ENCODE data around the gene EPHA1.

Gene EPHA1

GRCh38 chr7:143448429-143448828 is 39.8 kb upstream of the EPHA1 start:
- Histone ChIP-seq H3K27ac (ENCODE audit: low read depth, low read length, severe bottlenecking) (no peak overlapping the region), H3K9me3 (ENCODE audit: control insufficient read depth, low read length) (no peaks in the 10 kb centered on the region), H3K36me3 (ENCODE audit: control insufficient read depth, insufficient read depth, low read length) (no peaks in the 10 kb centered on the region), H3K4me1 (ENCODE audit: control insufficient read depth, insufficient read depth, low read length, poor library complexity, severe bottlenecking) (peaks cover 6% of the 10 kb centered on the region), H3K4me3 (ENCODE audit: extremely low read depth, insufficient read depth, low read length, poor library complexity, severe bottlenecking) (no peak overlapping the region)
- 85 to 100% methylated on average over 2 to 3 of the region's 5 CpGs for WGBS, 2 experiments (ENCODE audit: insufficient coverage in 2 of 2)

- H3K4me3 ChIP-seq (ENCODE audit: extremely low read depth, insufficient read depth, low read length, poor library complexity, severe bottlenecking) = no peak overlapping the region
- no peaks in the 10 kb centered on the region for H3K36me3 ChIP-seq (ENCODE audit: control insufficient read depth, insufficient read depth, low read length)
- peak overlapping the region; percentile 71 for H3K27ac ChIP-seq (ENCODE audit: low read depth, low read length, severe bottlenecking)
- WGBS, 2 experiments (ENCODE audit: insufficient coverage in 2 of 2) = 60 to 80% methylated on average over 1 of the region's 3 CpGs
- peaks cover 6% of the 10 kb centered on the region for H3K4me1 ChIP-seq (ENCODE audit: control insufficient read depth, insufficient read depth, low read length, poor library complexity, severe bottlenecking)
- no peaks in the 10 kb centered on the region for H3K9me3 ChIP-seq (ENCODE audit: control insufficient read depth, low read length)
These were observed 38.8 kb upstream of the EPHA1 start for GRCh38 chr7:143447466-143447865.

GRCh38 chr7:143444785-143445184 is 36.1 kb upstream of the EPHA1 start:
- no peak overlapping the region for H3K4me3 ChIP-seq (ENCODE audit: extremely low read depth, insufficient read depth, low read length, poor library complexity, severe bottlenecking)
- H3K4me1 ChIP-seq (ENCODE audit: control insufficient read depth, insufficient read depth, low read length, poor library complexity, severe bottlenecking) = peaks cover 6% of the 10 kb centered on the region
- 100% methylated on average over 1 of the region's 1 CpG; no CpG with 5 or more reads in 1 of the 2 experiments for WGBS, 2 experiments (ENCODE audit: insufficient coverage in 2 of 2)
- no peaks in the 10 kb centered on the region for H3K36me3 ChIP-seq (ENCODE audit: control insufficient read depth, insufficient read depth, low read length)
- no peaks in the 10 kb centered on the region for H3K9me3 ChIP-seq (ENCODE audit: control insufficient read depth, low read length)
- peak overlapping the region; percentile 70 for H3K27ac ChIP-seq (ENCODE audit: low read depth, low read length, severe bottlenecking)

GRCh38 chr7:143444063-143444782 is 35.6 kb upstream of the EPHA1 start:
- H3K27ac ChIP-seq (ENCODE audit: low read depth, low read length, severe bottlenecking) = no peak overlapping the region
- H3K4me1 ChIP-seq (ENCODE audit: control insufficient read depth, insufficient read depth, low read length, poor library complexity, severe bottlenecking) = peaks cover 6% of the 10 kb centered on the region
- H3K36me3 ChIP-seq (ENCODE audit: control insufficient read depth, insufficient read depth, low read length) = no peaks in the 10 kb centered on the region
- H3K9me3 ChIP-seq (ENCODE audit: control insufficient read depth, low read length) = no peaks in the 10 kb centered on the region
- WGBS, 2 experiments (ENCODE audit: insufficient coverage in 2 of 2) = 86 to 89% methylated on average over 4 of the region's 6 CpGs
- no peak overlapping the region for H3K4me3 ChIP-seq (ENCODE audit: extremely low read depth, insufficient read depth, low read length, poor library complexity, severe bottlenecking)

- Histone ChIP-seq H3K9me3 (ENCODE audit: control insufficient read depth, low read length) (no peaks in the 10 kb centered on the region), H3K36me3 (ENCODE audit: control insufficient read depth, insufficient read depth, low read length) (no peaks in the 10 kb centered on the region), H3K4me3 (ENCODE audit: extremely low read depth, insufficient read depth, low read length, poor library complexity, severe bottlenecking) (no peak within 1 kb of the TSS), H3K27ac (ENCODE audit: low read depth, low read length, severe bottlenecking) (no peak within 1 kb of the TSS), H3K4me1 (ENCODE audit: control insufficient read depth, insufficient read depth, low read length, poor library complexity, severe bottlenecking) (peaks cover 6% of the 10 kb centered on the region)
- 81 to 84% methylated on average over 3 to 4 of the region's 4 CpGs for WGBS, 2 experiments (ENCODE audit: insufficient coverage in 2 of 2)
These were observed 34.5 kb upstream of the EPHA1 start, which contains the start of gene TAS2R60 for GRCh38 chr7:143443153-143443552. TAS2R60 (plus strand) TSS chr7:143443453; CDS start chr7:143443453, 0 bp downstream.

- H3K4me3 ChIP-seq (ENCODE audit: extremely low read depth, insufficient read depth, low read length, poor library complexity, severe bottlenecking) = no peak overlapping the region
- no peak overlapping the region for H3K27ac ChIP-seq (ENCODE audit: low read depth, low read length, severe bottlenecking)
- H3K36me3 ChIP-seq (ENCODE audit: control insufficient read depth, insufficient read depth, low read length) = no peaks in the 10 kb centered on the region
- whole genome bisulfite sequencing, 2 experiments (ENCODE audit: insufficient coverage in 2 of 2) = 100% methylated on average over 1 of the region's 2 CpGs
- H3K4me1 ChIP-seq (ENCODE audit: control insufficient read depth, insufficient read depth, low read length, poor library complexity, severe bottlenecking) = no peaks in the 10 kb centered on the region
- H3K9me3 ChIP-seq (ENCODE audit: control insufficient read depth, low read length) = no peaks in the 10 kb centered on the region
These were observed 31.2 kb upstream of the EPHA1 start for GRCh38 chr7:143439866-143440265.

- Histone ChIP-seq H3K36me3 (ENCODE audit: control insufficient read depth, insufficient read depth, low read length) (no peaks in the 10 kb centered on the region), H3K27ac (ENCODE audit: low read depth, low read length, severe bottlenecking) (no peak overlapping the region), H3K4me3 (ENCODE audit: extremely low read depth, insufficient read depth, low read length, poor library complexity, severe bottlenecking) (no peak overlapping the region), H3K9me3 (ENCODE audit: control insufficient read depth, low read length) (no peaks in the 10 kb centered on the region), H3K4me1 (ENCODE audit: control insufficient read depth, insufficient read depth, low read length, poor library complexity, severe bottlenecking) (no peaks in the 10 kb centered on the region)
- 85 to 93% methylated on average over 3 to 4 of the region's 4 CpGs for WGBS, 2 experiments (ENCODE audit: insufficient coverage in 2 of 2)
These were observed 28.9 kb upstream of the EPHA1 start for GRCh38 chr7:143437578-143437977.

- 80 to 100% methylated on average over 1 to 3 of the region's 3 CpGs for WGBS, 2 experiments (ENCODE audit: insufficient coverage in 2 of 2)
- Histone ChIP-seq H3K4me3 (ENCODE audit: extremely low read depth, insufficient read depth, low read length, poor library complexity, severe bottlenecking) (no peak overlapping the region), H3K9me3 (ENCODE audit: control insufficient read depth, low read length) (no peaks in the 10 kb centered on the region), H3K36me3 (ENCODE audit: control insufficient read depth, insufficient read depth, low read length) (no peaks in the 10 kb centered on the region), H3K4me1 (ENCODE audit: control insufficient read depth, insufficient read depth, low read length, poor library complexity, severe bottlenecking) (no peaks in the 10 kb centered on the region), H3K27ac (ENCODE audit: low read depth, low read length, severe bottlenecking) (no peak overlapping the region)
These were observed 27.8 kb upstream of the EPHA1 start for GRCh38 chr7:143436325-143436946.

GRCh38 chr7:143435266-143435665 is 26.6 kb upstream of the EPHA1 start:
- no peaks in the 10 kb centered on the region for H3K9me3 ChIP-seq (ENCODE audit: control insufficient read depth, low read length)
- H3K4me1 ChIP-seq (ENCODE audit: control insufficient read depth, insufficient read depth, low read length, poor library complexity, severe bottlenecking) = no peaks in the 10 kb centered on the region
- H3K36me3 ChIP-seq (ENCODE audit: control insufficient read depth, insufficient read depth, low read length) = no peaks in the 10 kb centered on the region
- 100% methylated on average over 1 of the region's 2 CpGs; no CpG with 5 or more reads in 1 of the 2 experiments for WGBS, 2 experiments (ENCODE audit: insufficient coverage in 2 of 2)
- no peak overlapping the region for H3K4me3 ChIP-seq (ENCODE audit: extremely low read depth, insufficient read depth, low read length, poor library complexity, severe bottlenecking)
- H3K27ac ChIP-seq (ENCODE audit: low read depth, low read length, severe bottlenecking) = no peak overlapping the region

- Histone ChIP-seq H3K4me1 (ENCODE audit: control insufficient read depth, insufficient read depth, low read length, poor library complexity, severe bottlenecking) (no peaks in the 10 kb centered on the region), H3K4me3 (ENCODE audit: extremely low read depth, insufficient read depth, low read length, poor library complexity, severe bottlenecking) (no peak overlapping the region), H3K27ac (ENCODE audit: low read depth, low read length, severe bottlenecking) (no peak overlapping the region), H3K36me3 (ENCODE audit: control insufficient read depth, insufficient read depth, low read length) (no peaks in the 10 kb centered on the region), H3K9me3 (ENCODE audit: control insufficient read depth, low read length) (no peaks in the 10 kb centered on the region)
- 94 to 98% methylated on average over 9 of the region's 9 CpGs for WGBS, 2 experiments (ENCODE audit: insufficient coverage in 2 of 2)
These were observed 26.0 kb upstream of the EPHA1 start for GRCh38 chr7:143434660-143435059.

- no peak overlapping the region for H3K27ac ChIP-seq (ENCODE audit: low read depth, low read length, severe bottlenecking)
- no peaks in the 10 kb centered on the region for H3K4me1 ChIP-seq (ENCODE audit: control insufficient read depth, insufficient read depth, low read length, poor library complexity, severe bottlenecking)
- H3K9me3 ChIP-seq (ENCODE audit: control insufficient read depth, low read length) = no peaks in the 10 kb centered on the region
- WGBS, 2 experiments (ENCODE audit: insufficient coverage in 2 of 2) = 88% methylated on average over 1 of the region's 4 CpGs; no CpG with 5 or more reads in 1 of the 2 experiments
- no peak overlapping the region for H3K4me3 ChIP-seq (ENCODE audit: extremely low read depth, insufficient read depth, low read length, poor library complexity, severe bottlenecking)
- H3K36me3 ChIP-seq (ENCODE audit: control insufficient read depth, insufficient read depth, low read length) = no peaks in the 10 kb centered on the region
These were observed 25.1 kb upstream of the EPHA1 start for GRCh38 chr7:143433759-143434158.
